Astrocyte (in vitro differentiated cells and primary cell): ENCODE measurements around the gene KPNA3. TPM values are rescaled to one million over a fixed set of nuclear protein-coding genes. Genes with fewer than 3 reads are reported as not detected.

Experiments
- DNase-seq: peaks from one replicate; pipeline ENCODE4 v3.0.0-alpha.2; 2010; ENCODE audit warnings: low read depth
- FAIRE-seq: peaks from 2 replicates; lab custom pipeline; 2011; peaks lifted over from hg19 to GRCh38; lab: Jason Lieb, UNC
- H2AFZ ChIP-seq: 2 replicates; pipeline ENCODE4 v1.6.0; 2012; ENCODE audit warnings: low read depth, low read length, inconsistent platforms
- H3K27ac ChIP-seq: 2 replicates; pipeline ENCODE4 v1.5.1; 2011; ENCODE audit warnings: low read depth, low read length, inconsistent platforms
- H3K27me3 ChIP-seq: 2 replicates; pipeline ENCODE4 v1.6.0; 2011; ENCODE audit warnings: low read length, inconsistent platforms; ENCODE audit not compliant: insufficient read depth
- H3K36me3 ChIP-seq: 2 replicates; pipeline ENCODE4 v1.5.1; 2011; ENCODE audit warnings: low read length, inconsistent platforms; ENCODE audit not compliant: insufficient read depth
- H3K4me1 ChIP-seq: 2 replicates; pipeline ENCODE4 v1.5.1; 2011; ENCODE audit warnings: low read length, inconsistent platforms; ENCODE audit not compliant: insufficient read depth
- H3K4me2 ChIP-seq: 2 replicates; pipeline ENCODE4 v1.6.0; 2012; ENCODE audit warnings: low read length, inconsistent platforms
- H3K4me3 ChIP-seq: 2 replicates; pipeline ENCODE4 v1.5.1; 2011; ENCODE audit warnings: low read depth, mild to moderate bottlenecking, low read length, inconsistent platforms; ENCODE audit not compliant: insufficient read depth
- H3K79me2 ChIP-seq: 2 replicates; pipeline ENCODE4 v1.6.0; 2012; ENCODE audit warnings: mild to moderate bottlenecking, low read length, inconsistent platforms; ENCODE audit not compliant: insufficient read depth
- H3K9ac ChIP-seq: 2 replicates; pipeline ENCODE4 v1.6.0; 2012; ENCODE audit warnings: mild to moderate bottlenecking, low read length, inconsistent platforms
- H3K9me3 ChIP-seq: 2 replicates; pipeline ENCODE4 v1.5.1; 2012; ENCODE audit warnings: low read depth, mild to moderate bottlenecking, low read length, inconsistent platforms; ENCODE audit not compliant: insufficient read depth
- H4K20me1 ChIP-seq: 2 replicates; pipeline ENCODE4 v1.6.0; 2012; ENCODE audit warnings: low read length, inconsistent platforms; ENCODE audit not compliant: insufficient read depth
- H3K27ac Mint-ChIP-seq: one replicate; pipeline ENCODE4 v1.8.0; 2021; ENCODE audit warnings: mild to moderate bottlenecking, mixed read lengths; ENCODE audit not compliant: unreplicated experiment
- H3K27me3 Mint-ChIP-seq: one replicate; pipeline ENCODE4 v1.8.0; 2021; ENCODE audit warnings: low read depth, mixed read lengths; ENCODE audit not compliant: unreplicated experiment
- H3K36me3 Mint-ChIP-seq: one replicate; pipeline ENCODE4 v1.8.0; 2021; ENCODE audit warnings: low read depth, mixed read lengths; ENCODE audit not compliant: unreplicated experiment
- H3K4me1 Mint-ChIP-seq: one replicate; pipeline ENCODE4 v1.8.0; 2021; ENCODE audit warnings: low read depth, mixed read lengths; ENCODE audit not compliant: unreplicated experiment
- H3K4me3 Mint-ChIP-seq: one replicate; pipeline ENCODE4 v1.8.0; 2021; ENCODE audit warnings: mild to moderate bottlenecking, moderate library complexity, mixed read lengths; ENCODE audit not compliant: unreplicated experiment
- H3K9me3 Mint-ChIP-seq: one replicate; pipeline ENCODE4 v1.8.0; 2021; ENCODE audit warnings: mild to moderate bottlenecking, mixed read lengths; ENCODE audit not compliant: unreplicated experiment
- CTCF ChIP-seq: IDR thresholded peaks from 2 replicates; pipeline ENCODE4 v1.5.1; 2011; ENCODE audit warnings: low read depth, mild to moderate bottlenecking, inconsistent platforms, low read length, moderate library complexity; ENCODE audit not compliant: insufficient read depth
- EZH2 ChIP-seq: IDR thresholded peaks from 2 replicates; pipeline ENCODE4 v1.6.1; 2012; ENCODE audit warnings: mild to moderate bottlenecking, low read length, inconsistent platforms; ENCODE audit not compliant: insufficient read depth
- total RNA-seq: library from RNA; stranded (reverse); gene quantifications from 2 replicates; pipeline ENCODE4 v1.2.1, GENCODE V29; 2021

KPNA3 gene
- total RNA-seq, 1 donor from 2014 or later: 62.0 TPM

GRCh38 chr13:49811527-49811908 is 19.0 kb upstream of the KPNA3 start:
- TF ChIP-seq CTCF: no peak
- TF ChIP-seq EZH2: no peak
- peaks cover 5% of the 10 kb centered on the region for H3K27me3 Mint-ChIP-seq
- Histone ChIP-seq H3K9ac (no peak overlapping the region), H3K4me3 (no peak overlapping the region), H4K20me1 (no peaks in the 10 kb centered on the region), H3K4me1 (no peaks in the 10 kb centered on the region), H2AFZ (no peak overlapping the region), H3K4me2 (no peak overlapping the region), H3K27me3 (peaks cover 9% of the 10 kb centered on the region), H3K36me3 (no peaks in the 10 kb centered on the region), H3K27ac (no peak overlapping the region), H3K9me3 (no peaks in the 10 kb centered on the region), H3K79me2 (no peaks in the 10 kb centered on the region)
- DNase-seq: no peak
- no peak for FAIRE-seq
- H3K27ac Mint-ChIP-seq: no peak overlapping the region
- H3K36me3 Mint-ChIP-seq: no peaks in the 10 kb centered on the region
- peaks cover 8% of the 10 kb centered on the region for H3K4me1 Mint-ChIP-seq
- H3K9me3 Mint-ChIP-seq: peaks cover 3% of the 10 kb centered on the region
- no peak overlapping the region for H3K4me3 Mint-ChIP-seq

- peaks cover 5% of the 10 kb centered on the region for H3K27me3 Mint-ChIP-seq
- no peaks in the 10 kb centered on the region for H3K79me2 ChIP-seq
- H3K4me3 ChIP-seq: no peak overlapping the region
- H3K4me1 ChIP-seq: no peaks in the 10 kb centered on the region
- no peak for TF ChIP-seq CTCF
- no peak for TF ChIP-seq EZH2
- peaks cover 8% of the 10 kb centered on the region for H3K4me1 Mint-ChIP-seq
- H3K36me3 Mint-ChIP-seq: no peaks in the 10 kb centered on the region
- no peak overlapping the region for H3K9ac ChIP-seq
- peak; percentile 47 for DNase-seq
- H4K20me1 ChIP-seq: no peaks in the 10 kb centered on the region
- no peak overlapping the region for H2AFZ ChIP-seq
- H3K4me2 ChIP-seq: no peak overlapping the region
- H3K9me3 Mint-ChIP-seq: peaks cover 3% of the 10 kb centered on the region
- no peak for FAIRE-seq
- no peak overlapping the region for H3K27ac Mint-ChIP-seq
- H3K4me3 Mint-ChIP-seq: no peak overlapping the region
- H3K27me3 ChIP-seq: peaks cover 9% of the 10 kb centered on the region
- H3K9me3 ChIP-seq: no peaks in the 10 kb centered on the region
- H3K36me3 ChIP-seq: no peaks in the 10 kb centered on the region
- no peak overlapping the region for H3K27ac ChIP-seq
Observed at GRCh38 chr13:49810567-49811526, 18.4 kb upstream of the KPNA3 start.

- H3K36me3 ChIP-seq: no peaks in the 10 kb centered on the region
- Mint-ChIP-seq H3K27ac (no peak overlapping the region), H3K9me3 (peaks cover 3% of the 10 kb centered on the region), H3K4me3 (no peak overlapping the region), H3K4me1 (peaks cover 8% of the 10 kb centered on the region), H3K36me3 (no peaks in the 10 kb centered on the region), H3K27me3 (peaks cover 8% of the 10 kb centered on the region)
- DNase-seq: no peak
- H3K9me3 ChIP-seq: no peaks in the 10 kb centered on the region
- H3K4me3 ChIP-seq: no peak overlapping the region
- TF ChIP-seq CTCF (no peak), EZH2 (no peak)
- no peak for FAIRE-seq
- no peak overlapping the region for H2AFZ ChIP-seq
- H4K20me1 ChIP-seq: no peaks in the 10 kb centered on the region
- H3K9ac ChIP-seq: no peak overlapping the region
- no peaks in the 10 kb centered on the region for H3K4me1 ChIP-seq
- H3K4me2 ChIP-seq: no peak overlapping the region
- no peaks in the 10 kb centered on the region for H3K79me2 ChIP-seq
- H3K27ac ChIP-seq: no peak overlapping the region
- peaks cover 9% of the 10 kb centered on the region for H3K27me3 ChIP-seq
Observed at GRCh38 chr13:49807681-49808080, 15.2 kb upstream of the KPNA3 start.
